NCI-H460 (cell line): Measurements from ENCODE around the gene SEPTIN14. TPM values are rescaled to one million over a fixed set of nuclear protein-coding genes. Genes with fewer than 3 reads are reported as not detected.
"Not testable (repeated sequence)": the region's sequence is repeated elsewhere in the genome, so short reads cannot be mapped to it uniquely, and the experiment has no call there.

Source experiments
- DNase-seq: peaks from one replicate; pipeline ENCODE4 v3.0.0-alpha.2; 2016; ENCODE audit warnings: low read depth; ENCODE audit errors: extremely low read depth
- polyA plus RNA-seq: library from polyadenylated mRNA; depleted of rRNA; stranded (reverse); fragments of >200 nt; gene quantifications from 2 replicates; pipeline ENCODE4 v1.2.3, GENCODE V29; 2014; cell fraction: nucleus; rRNA removed
- total RNA-seq: library from RNA; depleted of rRNA; stranded (reverse); fragments of >200 nt; shearing (Covaris generic); gene quantifications from 2 replicates; pipeline ENCODE4 v1.2.3, GENCODE V29; 2014; rRNA removed

Gene SEPTIN14
- total RNA-seq: not detected in 2 replicates
- polyA plus RNA-seq: not detected in 2 replicates

DNA sequence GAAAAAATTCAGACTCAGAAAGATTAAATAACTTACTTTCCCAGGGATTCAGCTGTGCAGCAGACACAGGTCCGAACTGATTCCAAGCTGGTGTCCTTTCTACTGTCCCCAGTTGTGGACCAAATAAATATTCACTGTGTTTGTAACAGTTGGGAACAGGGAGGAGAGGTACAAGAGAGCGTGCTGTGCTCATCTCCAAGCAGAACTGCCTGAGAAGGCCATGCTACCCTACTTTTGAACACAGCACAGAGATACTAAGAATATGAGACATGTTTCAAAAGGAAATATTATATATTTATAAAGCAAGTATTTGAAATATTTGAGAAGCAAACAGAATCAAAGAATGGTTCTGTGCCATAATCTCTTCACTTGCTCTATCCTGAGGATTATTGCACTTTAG is at the start of gene SEPTIN14:
Gene SEPTIN14, minus strand, starts transcription at position 101 of the 400 bp plus-strand sequence. CDS start 756 bp downstream, outside the sequence.
- not testable (repeated sequence) for DNase-seq

- no peak for DNase-seq
Observed at GRCh38 chr7:55903985-55904759, 41.6 kb upstream of the SEPTIN14 start.

DNA sequence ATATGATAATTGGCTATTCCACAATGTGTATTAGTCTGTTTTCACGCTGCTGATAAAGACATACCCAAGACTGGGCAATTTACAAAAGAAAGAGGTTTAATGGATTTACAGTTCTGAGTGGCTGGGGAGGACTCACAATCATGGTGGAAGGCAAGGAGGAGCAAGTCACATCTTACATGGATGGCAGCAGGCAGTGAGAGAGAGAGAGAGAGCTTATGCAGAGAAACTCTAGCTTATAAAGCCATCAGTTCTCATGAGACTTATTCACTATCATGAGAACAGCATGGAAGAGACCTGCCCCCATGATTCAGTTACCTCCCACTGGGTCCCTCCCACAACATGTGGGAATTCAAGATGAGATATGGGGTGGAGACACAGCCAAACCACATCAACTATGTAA is 38.5 kb upstream of the SEPTIN14 start:
- not testable (repeated sequence) for DNase-seq

GRCh38 chr7:55898287-55898686 is 35.7 kb upstream of the SEPTIN14 start:
- DNase-seq: no peak

GRCh38 chr7:55895021-55895420 is 32.5 kb upstream of the SEPTIN14 start:
- no peak for DNase-seq

GRCh38 chr7:55893940-55894339 is 31.4 kb upstream of the SEPTIN14 start:
- no peak for DNase-seq

GRCh38 chr7:55888378-55888777 is 25.8 kb upstream of the SEPTIN14 start:
- DNase-seq: not testable (repeated sequence)

- DNase-seq: peak; percentile 0
Observed at GRCh38 chr7:55887821-55888247, 25.3 kb upstream of the SEPTIN14 start.

DNA sequence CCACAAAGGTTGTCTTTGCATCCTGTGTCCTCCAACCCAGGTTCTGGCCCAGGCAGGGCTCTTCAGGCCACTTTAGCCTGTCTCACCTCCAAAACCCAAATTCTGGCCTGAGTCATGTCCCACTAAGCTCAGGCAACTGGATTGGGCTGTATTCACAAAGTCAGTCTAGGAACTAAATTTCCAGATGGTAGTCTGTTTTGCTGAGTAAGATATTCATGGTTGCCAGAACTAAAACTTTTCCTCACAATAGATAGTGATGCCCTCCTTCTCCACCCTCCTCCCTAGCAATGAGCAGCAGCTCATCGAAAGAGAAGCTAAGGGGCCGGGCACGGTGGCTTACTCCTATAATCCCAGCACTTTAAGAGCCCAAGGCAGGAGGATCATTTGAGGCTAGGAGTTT is 21.8 kb upstream of the SEPTIN14 start:
- DNase-seq: no peak

- DNase-seq: no peak
Observed at GRCh38 chr7:55878691-55879090, 16.1 kb upstream of the SEPTIN14 start.

GRCh38 chr7:55877308-55877707 is 14.8 kb upstream of the SEPTIN14 start:
- DNase-seq: no peak

- no peak for DNase-seq
Observed at GRCh38 chr7:55873765-55874164, 11.2 kb upstream of the SEPTIN14 start.

DNA sequence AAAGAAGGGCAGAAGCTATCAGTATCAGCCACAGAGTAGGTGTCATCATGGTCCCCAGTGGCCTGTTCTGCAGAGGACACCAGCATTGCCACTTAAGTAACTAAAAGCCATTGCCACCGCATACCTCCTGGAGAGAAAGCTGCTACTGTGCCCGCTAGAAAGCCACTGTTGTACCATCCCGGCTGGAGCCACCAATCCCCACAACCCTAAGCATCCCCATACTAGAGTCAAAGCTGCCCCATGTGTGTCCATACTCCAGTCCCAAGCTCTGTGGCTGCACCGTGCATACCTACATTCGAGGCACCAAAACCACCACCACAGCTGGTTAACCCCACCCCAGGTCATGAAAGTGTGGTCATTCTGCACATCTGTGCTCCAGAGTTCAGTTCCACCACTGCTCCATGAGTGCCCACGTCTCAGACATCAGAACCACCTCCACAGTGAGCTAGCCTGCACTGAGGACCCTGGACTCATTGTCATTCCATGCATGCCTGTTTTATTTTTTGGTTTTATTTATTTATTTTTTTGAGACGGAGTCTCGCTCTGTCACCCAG is 9.5 kb upstream of the SEPTIN14 start:
- no peak for DNase-seq

- DNase-seq: not testable (repeated sequence)
Observed at GRCh38 chr7:55868989-55869388, 6.4 kb upstream of the SEPTIN14 start.

GRCh38 chr7:55845164-55845563 is 17.4 kb downstream of the SEPTIN14 start:
- DNase-seq: not testable (repeated sequence)

- no peak for DNase-seq
Observed at GRCh38 chr7:55838595-55838994, 24.0 kb downstream of the SEPTIN14 start.

DNA sequence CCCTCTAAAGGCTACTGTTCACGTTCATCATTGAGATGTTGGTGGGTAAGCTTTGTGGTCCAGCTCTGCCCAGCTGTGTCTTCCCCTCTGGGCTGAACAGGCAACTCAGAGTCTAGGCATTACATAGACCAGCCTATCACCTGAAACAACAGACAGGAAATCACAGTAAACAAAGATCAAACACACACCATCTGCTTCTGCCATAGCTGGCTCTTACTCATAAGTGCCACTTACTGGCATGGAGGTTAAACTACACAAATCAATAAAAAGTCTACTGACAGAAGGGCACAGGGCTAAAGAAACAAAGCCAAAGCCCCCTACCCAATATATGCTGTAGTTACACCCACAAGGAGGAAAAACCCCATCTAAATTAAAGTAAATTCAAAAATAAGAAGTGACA is 35.0 kb downstream of the SEPTIN14 start:
- no peak for DNase-seq

DNA sequence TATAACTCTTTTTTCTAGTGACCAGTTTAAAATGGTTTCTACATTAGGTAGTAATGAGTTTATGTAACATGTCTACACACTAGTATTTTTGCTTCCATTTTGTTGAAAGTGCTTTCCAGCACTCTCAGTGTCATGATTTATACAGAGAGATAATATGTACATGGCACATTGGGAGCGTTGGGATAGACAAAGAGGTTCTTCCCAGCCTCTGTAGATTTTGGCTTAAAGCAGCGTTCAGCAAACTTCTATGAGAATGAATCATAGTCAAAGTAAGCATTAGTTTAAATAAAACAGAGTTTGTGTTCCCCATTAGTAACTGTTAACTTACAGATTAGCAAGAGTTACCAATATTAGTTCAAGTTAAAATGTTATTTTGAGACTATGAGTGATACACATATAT is 43.9 kb downstream of the SEPTIN14 start:
- DNase-seq: no peak

GRCh38 chr7:55797260-55797659 is 65.3 kb downstream of the SEPTIN14 start:
- not testable (repeated sequence) for DNase-seq

DNA sequence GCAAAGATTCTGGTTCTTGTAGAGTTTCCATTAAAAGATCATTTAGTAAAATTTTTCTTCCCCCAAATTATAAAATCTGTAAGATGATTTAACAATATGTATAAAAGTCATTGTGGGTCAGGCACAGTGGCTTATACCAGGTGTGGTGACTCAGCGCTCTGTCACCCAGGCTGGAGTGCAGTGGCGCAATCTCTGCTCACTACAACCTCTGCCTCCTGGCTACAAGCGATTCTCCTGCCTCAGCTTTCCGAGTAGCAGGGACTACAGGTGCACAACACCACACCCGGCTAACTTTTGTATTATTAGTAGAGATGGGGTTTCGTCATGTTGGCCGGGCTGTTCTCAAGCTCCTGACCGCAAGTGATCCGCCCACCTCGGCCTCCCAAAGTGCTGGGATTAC is 68.0 kb downstream of the SEPTIN14 start:
- DNase-seq: peak; percentile 0

GRCh38 chr7:55792048-55792447 is 70.5 kb downstream of the SEPTIN14 start:
- no peak for DNase-seq

- DNase-seq: no peak
Observed at GRCh38 chr7:55787796-55788195, 74.8 kb downstream of the SEPTIN14 start.
